OCI-LY7 (cell line): ENCODE data around the gene ALB. TPM values are rescaled to one million over a fixed set of nuclear protein-coding genes. Genes with fewer than 3 reads are reported as not detected.

Source experiments
- BruUV-seq: library from RNA; stranded (reverse); fragments of 400-500 nt; replicated peaks from 2 replicates; lab custom pipeline; 2021; lab: Mats Ljungman, UMichigan
- CTCF ChIA-PET: fragments of 300-600 bp; sonication (Branson Sonifier 250); formaldehyde crosslinking; loops from one replicate; lab custom pipeline; 2022; ENCODE audit warnings: antibody characterized with exemption; ENCODE audit not compliant: unreplicated experiment; lab: Charles Lee
- POLR2A ChIA-PET: fragments of 300-600 bp; sonication (Branson Sonifier 250); formaldehyde crosslinking; loops from one replicate; lab custom pipeline; 2022; ENCODE audit warnings: antibody characterized with exemption; lab: Charles Lee
- DNase-seq: peaks from one replicate; pipeline ENCODE4 v3.0.0-alpha.2; 2015; ENCODE audit warnings: low spot score
- H2AFZ ChIP-seq: fragments of 200-600 bp; sonication (generic), shearing (Covaris generic); 2 replicates; pipeline ENCODE4 v1.6.1; 2014; ENCODE audit warnings: mild to moderate bottlenecking, antibody characterized with exemption, low read length, moderate library complexity
- H3K27ac ChIP-seq: fragments of 200-600 bp; sonication (generic); 2 replicates; pipeline ENCODE4 v1.5.1; 2014; ENCODE audit warnings: mixed run types, low read depth, mild to moderate bottlenecking, moderate library complexity, low read length, inconsistent platforms; ENCODE audit not compliant: poor library complexity, severe bottlenecking
- H3K36me3 ChIP-seq: fragments of 200-600 bp; sonication (generic); 2 replicates; pipeline ENCODE4 v1.6.1; 2014; ENCODE audit warnings: mild to moderate bottlenecking, antibody characterized with exemption, low read length, moderate library complexity, mixed read lengths; ENCODE audit not compliant: insufficient read depth
- H3K4me1 ChIP-seq: fragments of 200-600 bp; sonication (generic); 2 replicates; pipeline ENCODE4 v1.5.1; 2014; ENCODE audit warnings: mild to moderate bottlenecking, low read length; ENCODE audit not compliant: insufficient read depth, poor library complexity, severe bottlenecking
- H3K4me2 ChIP-seq: fragments of 200-600 bp; sonication (generic); 2 replicates; pipeline ENCODE4 v1.6.1; 2014; ENCODE audit warnings: mild to moderate bottlenecking, low read length
- H3K4me3 ChIP-seq: fragments of 200-600 bp; sonication (generic); 2 replicates; pipeline ENCODE4 v1.5.1; 2014; ENCODE audit warnings: mild to moderate bottlenecking, low read depth, low read length; ENCODE audit not compliant: poor library complexity, severe bottlenecking
- H3K79me2 ChIP-seq: fragments of 200-600 bp; sonication (generic); 2 replicates; pipeline ENCODE4 v1.6.1; 2016; ENCODE audit warnings: low read depth, mild to moderate bottlenecking, low read length, moderate library complexity, mixed read lengths; ENCODE audit not compliant: insufficient read depth
- H3K9me2 ChIP-seq: fragments of 200-600 bp; sonication (generic); 2 replicates; pipeline ENCODE4 v1.6.1; 2016; ENCODE audit warnings: mild to moderate bottlenecking, low read length, mixed read lengths; ENCODE audit not compliant: insufficient read depth
- H3K9me3 ChIP-seq: fragments of 200-600 bp; sonication (generic); 2 replicates; pipeline ENCODE4 v1.6.1; 2014; ENCODE audit warnings: mild to moderate bottlenecking, mixed run types, low read length, mixed read lengths
- H4K20me1 ChIP-seq: fragments of 200-600 bp; sonication (generic); 2 replicates; pipeline ENCODE4 v1.6.1; 2014; ENCODE audit warnings: mild to moderate bottlenecking, antibody characterized with exemption, low read length, moderate library complexity, mixed read lengths; ENCODE audit not compliant: insufficient read depth
- EZH2phosphoT487 ChIP-seq: fragments of 200-600 bp; sonication (generic); IDR thresholded peaks from 2 replicates; pipeline ENCODE4 v1.6.1; 2018; ENCODE audit warnings: low read depth, borderline replicate concordance, mild to moderate bottlenecking, mixed run types, antibody characterized with exemption, low read length, moderate library complexity, mixed read lengths
- intact Hi-C: fragments of 100-400 bp; cut with micrococcal nuclease; formaldehyde crosslinking; loops from one replicate; pipeline ENCODE4 v1.10.0; 2022; ENCODE audit not compliant: unreplicated experiment
- total RNA-seq, 2 experiments: library from RNA; depleted of rRNA in 1 of 2; stranded (reverse); fragments of >200 nt in 1 of 2; shearing (Covaris generic) in 1 of 2; gene quantifications; 2 replicates each; pipeline ENCODE4 v1.2.3, GENCODE V29; 2014 to 2022
- TF ChIP-seq, protein P1 (sequence below): fragments of 200-600 bp; sonication (generic); conservative IDR thresholded peaks from 2 replicates; pipeline ENCODE4 v1.5.1; 2014; ENCODE audit warnings: mild to moderate bottlenecking, antibody characterized with exemption, low read length, moderate library complexity, mixed read lengths

Gene ALB
- total RNA-seq, 2 experiments from 2014 or later = not detected

DNA sequence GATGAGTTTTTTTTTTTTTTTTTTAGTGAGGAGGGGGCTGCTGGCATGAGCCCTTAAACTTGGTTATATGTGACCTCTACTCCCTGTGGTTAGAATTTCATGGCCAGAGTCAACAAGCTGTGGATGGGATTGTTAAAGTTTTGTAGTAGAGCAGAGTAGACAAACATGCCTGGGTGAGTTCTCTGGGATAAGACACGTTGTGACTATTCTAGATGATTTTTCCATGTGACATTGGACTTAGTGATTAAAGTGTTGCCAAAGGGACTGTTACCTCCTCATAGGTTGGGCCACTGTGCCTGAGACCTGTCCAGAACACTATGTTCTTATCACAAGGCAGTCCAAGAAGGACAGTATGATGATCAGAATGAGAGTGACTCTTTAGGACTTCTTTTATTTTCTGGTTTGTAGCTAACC, 28.8 kb upstream of the ALB start:
- Histone ChIP-seq H4K20me1 (no peaks in the 10 kb centered on the region), H3K79me2 (no peaks in the 10 kb centered on the region), H3K9me2 (no peaks in the 10 kb centered on the region), H3K4me3 (no peak overlapping the region), H2AFZ (no peak overlapping the region), H3K9me3 (no peaks in the 10 kb centered on the region), H3K27ac (no peak overlapping the region), H3K4me1 (no peaks in the 10 kb centered on the region), H3K36me3 (no peaks in the 10 kb centered on the region), H3K4me2 (no peak overlapping the region)
- no TSS peak for BruUV-seq
- TF ChIP-seq, protein P1, sequence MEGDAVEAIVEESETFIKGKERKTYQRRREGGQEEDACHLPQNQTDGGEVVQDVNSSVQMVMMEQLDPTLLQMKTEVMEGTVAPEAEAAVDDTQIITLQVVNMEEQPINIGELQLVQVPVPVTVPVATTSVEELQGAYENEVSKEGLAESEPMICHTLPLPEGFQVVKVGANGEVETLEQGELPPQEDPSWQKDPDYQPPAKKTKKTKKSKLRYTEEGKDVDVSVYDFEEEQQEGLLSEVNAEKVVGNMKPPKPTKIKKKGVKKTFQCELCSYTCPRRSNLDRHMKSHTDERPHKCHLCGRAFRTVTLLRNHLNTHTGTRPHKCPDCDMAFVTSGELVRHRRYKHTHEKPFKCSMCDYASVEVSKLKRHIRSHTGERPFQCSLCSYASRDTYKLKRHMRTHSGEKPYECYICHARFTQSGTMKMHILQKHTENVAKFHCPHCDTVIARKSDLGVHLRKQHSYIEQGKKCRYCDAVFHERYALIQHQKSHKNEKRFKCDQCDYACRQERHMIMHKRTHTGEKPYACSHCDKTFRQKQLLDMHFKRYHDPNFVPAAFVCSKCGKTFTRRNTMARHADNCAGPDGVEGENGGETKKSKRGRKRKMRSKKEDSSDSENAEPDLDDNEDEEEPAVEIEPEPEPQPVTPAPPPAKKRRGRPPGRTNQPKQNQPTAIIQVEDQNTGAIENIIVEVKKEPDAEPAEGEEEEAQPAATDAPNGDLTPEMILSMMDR = no peak
- TF ChIP-seq EZH2phosphoT487 = no peak
- intact Hi-C loops = no loop called here
- POLR2A ChIA-PET = no interaction called here
- CTCF ChIA-PET = no interaction called here
- DNase-seq = no peak

DNA sequence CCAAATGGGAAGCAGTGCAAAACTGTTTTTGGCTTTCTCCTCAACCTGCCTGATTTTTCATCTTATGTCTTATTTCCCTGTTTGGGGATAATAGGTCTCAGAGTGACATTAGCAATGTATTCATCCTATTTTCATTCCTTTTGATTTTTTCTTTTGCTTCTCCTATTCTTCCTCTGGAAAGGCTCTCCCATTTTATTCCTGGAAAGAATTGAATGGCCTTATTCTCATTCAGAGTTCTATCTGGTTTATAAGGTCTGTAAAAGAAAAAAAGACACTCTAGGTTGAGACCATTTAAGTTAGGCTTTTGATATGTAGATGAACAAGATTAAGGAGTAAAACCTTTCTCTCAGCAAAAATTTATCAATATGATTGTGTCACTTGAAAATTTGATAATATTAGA, 27.8 kb upstream of the ALB start:
- no peaks in the 10 kb centered on the region for H4K20me1 ChIP-seq
- no peak for TF ChIP-seq EZH2phosphoT487
- TF ChIP-seq, protein P1 = no peak
- H3K79me2 ChIP-seq = no peaks in the 10 kb centered on the region
- no peak overlapping the region for H3K4me3 ChIP-seq
- H3K9me3 ChIP-seq = no peaks in the 10 kb centered on the region
- ChIA-PET POLR2A (interaction anchor here (0.6 kb wide), 1 partner anchor 586 kb away, joined by 4 read pairs; no protein-coding TSS in a partner anchor), CTCF (no interaction called here)
- no peak overlapping the region for H3K27ac ChIP-seq
- H3K36me3 ChIP-seq = no peaks in the 10 kb centered on the region
- H3K9me2 ChIP-seq = no peaks in the 10 kb centered on the region
- no peaks in the 10 kb centered on the region for H3K4me1 ChIP-seq
- BruUV-seq = no TSS peak
- H2AFZ ChIP-seq = no peak overlapping the region
- intact Hi-C loops = no loop called here
- H3K4me2 ChIP-seq = no peak overlapping the region
- no peak for DNase-seq

DNA sequence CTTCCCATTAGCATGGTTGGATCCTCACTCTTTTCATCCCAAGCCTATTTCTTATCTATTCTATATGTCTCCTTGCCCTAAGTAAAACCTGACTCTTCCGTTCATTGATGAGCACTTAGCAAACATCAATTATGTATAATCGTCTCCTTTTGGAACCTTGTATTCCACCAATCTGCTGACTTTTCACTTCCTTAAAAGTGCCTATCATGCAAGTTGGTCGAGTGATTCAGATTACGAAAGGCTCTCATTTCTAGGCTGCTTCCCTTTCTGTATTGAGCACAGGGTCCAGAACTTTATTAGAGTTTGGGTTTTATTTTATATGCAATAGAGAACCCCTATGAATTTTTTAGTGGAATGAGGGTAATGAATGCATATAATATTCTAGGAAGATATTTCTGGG, 27.1 kb upstream of the ALB start:
- Histone ChIP-seq H4K20me1 (no peaks in the 10 kb centered on the region), H3K9me3 (no peaks in the 10 kb centered on the region), H3K36me3 (no peaks in the 10 kb centered on the region), H2AFZ (no peak overlapping the region), H3K4me3 (no peak overlapping the region), H3K4me2 (no peak overlapping the region), H3K79me2 (no peaks in the 10 kb centered on the region), H3K27ac (no peak overlapping the region), H3K4me1 (no peaks in the 10 kb centered on the region), H3K9me2 (no peaks in the 10 kb centered on the region)
- POLR2A ChIA-PET = interaction anchor here (0.5 kb wide), 1 partner anchor 30 kb away, joined by 3 read pairs; no protein-coding TSS in a partner anchor
- no peak for DNase-seq
- BruUV-seq = no TSS peak
- intact Hi-C loops = no loop called here
- TF ChIP-seq EZH2phosphoT487 = no peak
- TF ChIP-seq, protein P1 = no peak
- CTCF ChIA-PET = no interaction called here
